KBM-7 (cell line): ENCODE results near the gene FAM118B.

Experiments used
- DNase-seq: peaks from one replicate; pipeline ENCODE4 v3.0.0-alpha.2; 2015
- in situ Hi-C: fragments of 300-500 bp; cut with MboI; formaldehyde crosslinking; loops from 2 replicates; pipeline ENCODE4 v1.14.3; 2020; ENCODE audit warnings: low sequenced_read_pairs, low pct_unique_long_range_greater_than_20kb, mixed read lengths

The FAM118B gene

GRCh38 chr11:126211236-126212088 lies at the start of gene FAM118B, which contains the start of gene RPUSD4:
Gene FAM118B (plus strand): TSS chr11:126211782. CDS start chr11:126235002, 23,220 bp downstream.
Gene RPUSD4 (minus strand): TSS chr11:126211650. CDS start chr11:126211638, 12 bp downstream.
- in situ Hi-C loops: no loop called here
- peak; percentile 97 for DNase-seq

GRCh38 chr11:126162306-126163030 lies 49.1 kb upstream of the FAM118B start:
- in situ Hi-C loops: no loop called here
- no peak for DNase-seq

GRCh38 chr11:126163074-126163700 lies 48.4 kb upstream of the FAM118B start:
- no peak for DNase-seq
- in situ Hi-C loops: no loop called here

- DNase-seq: no peak
- in situ Hi-C loops: no loop called here
Measured at GRCh38 chr11:126163779-126164178, 47.8 kb upstream of the FAM118B start.

- DNase-seq: no peak
- in situ Hi-C loops: no loop called here
Measured at GRCh38 chr11:126164781-126165180, 46.8 kb upstream of the FAM118B start.

- no peak for DNase-seq
Measured at GRCh38 chr11:126165311-126165720, 46.3 kb upstream of the FAM118B start.

GRCh38 chr11:126165757-126166156 lies 45.8 kb upstream of the FAM118B start:
- DNase-seq: no peak
- in situ Hi-C loops: no loop called here

More at GRCh38 chr11:126165311-126165720, 46.3 kb upstream of the FAM118B start:
- in situ Hi-C loops: no loop called here

- DNase-seq: no peak
- in situ Hi-C loops: no loop called here
Measured at GRCh38 chr11:126166413-126166812, 45.2 kb upstream of the FAM118B start.

GRCh38 chr11:126167488-126167887 lies 44.1 kb upstream of the FAM118B start:
- in situ Hi-C loops: no loop called here
- DNase-seq: no peak

- in situ Hi-C loops: no loop called here
- DNase-seq: no peak
Measured at GRCh38 chr11:126169291-126169690, 42.3 kb upstream of the FAM118B start.

- in situ Hi-C loops: no loop called here
- DNase-seq: no peak
Measured at GRCh38 chr11:126172596-126173038, 39.0 kb upstream of the FAM118B start.

- in situ Hi-C loops: no loop called here
- DNase-seq: no peak
Measured at GRCh38 chr11:126173257-126173656, 38.3 kb upstream of the FAM118B start.

- in situ Hi-C loops: no loop called here
- no peak for DNase-seq
Measured at GRCh38 chr11:126174816-126175215, 36.8 kb upstream of the FAM118B start.

- in situ Hi-C loops: no loop called here
- no peak for DNase-seq
Measured at GRCh38 chr11:126175393-126175792, 36.2 kb upstream of the FAM118B start.

- no peak for DNase-seq
Measured at GRCh38 chr11:126176853-126177470, 34.6 kb upstream of the FAM118B start.

GRCh38 chr11:126181939-126182730 lies 29.4 kb upstream of the FAM118B start:
- in situ Hi-C loops: no loop called here
- no peak for DNase-seq

More at GRCh38 chr11:126176853-126177470, 34.6 kb upstream of the FAM118B start:
- in situ Hi-C loops: no loop called here

GRCh38 chr11:126182787-126183445 lies 28.7 kb upstream of the FAM118B start:
- in situ Hi-C loops: no loop called here
- no peak for DNase-seq
